ENCODE results near the gene KRTAP9-2. TPM values are rescaled to one million over a fixed set of nuclear protein-coding genes. Genes with fewer than 3 reads are reported as not detected.
"Not testable (repeated sequence)": the region's sequence is repeated elsewhere in the genome, so short reads cannot be mapped to it uniquely, and the experiment has no call there.

The KRTAP9-2 gene
- polyA plus RNA-seq, 3 donors from 2014 or later = not detected

DNA sequence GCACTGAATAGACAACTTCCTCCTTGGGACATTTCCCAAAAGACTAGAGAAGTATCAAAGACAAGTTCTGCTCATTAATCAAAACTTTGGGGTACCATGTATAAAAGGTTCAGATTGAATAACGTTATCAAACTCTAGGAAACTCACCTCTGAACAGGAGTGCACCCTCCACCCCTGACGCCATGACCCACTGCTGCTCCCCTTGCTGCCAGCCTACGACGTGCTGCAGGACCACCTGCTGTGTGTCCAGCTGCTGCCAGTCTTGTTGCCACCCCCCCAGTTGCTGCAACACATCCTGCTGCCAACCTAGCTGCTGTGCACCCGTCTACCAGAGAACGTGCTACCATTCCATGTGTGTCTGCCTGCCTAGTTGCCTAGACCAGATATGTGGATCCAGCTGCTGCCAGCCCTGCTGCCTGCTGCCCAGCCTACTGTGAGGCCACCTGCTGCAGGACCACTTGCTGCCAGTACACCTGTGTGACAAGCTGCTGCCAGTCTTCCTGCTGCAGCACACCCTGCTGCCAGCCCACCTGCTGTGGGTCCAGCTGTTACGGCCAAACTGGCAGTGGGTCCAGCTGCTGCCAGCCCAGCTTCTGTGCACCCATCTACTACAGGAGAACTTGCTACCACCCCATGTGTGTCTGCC is 13.8 kb upstream of the KRTAP9-2 start:
- Mint-ChIP-seq H3K27ac (no peak overlapping the region), H3K36me3 (no peaks in the 10 kb centered on the region), H3K4me1 (no peaks in the 10 kb centered on the region), H3K27me3 (ENCODE audit: low read depth in 3 of 3) (peaks cover 10 to 37% (median 11%) of the 10 kb centered on the region in 3 donors), H3K4me3 (no peak overlapping the region), H3K9me3 (peaks cover 0 to 2% (median 0%) of the 10 kb centered on the region in 6 donors)
- no peak for DNase-seq

DNA sequence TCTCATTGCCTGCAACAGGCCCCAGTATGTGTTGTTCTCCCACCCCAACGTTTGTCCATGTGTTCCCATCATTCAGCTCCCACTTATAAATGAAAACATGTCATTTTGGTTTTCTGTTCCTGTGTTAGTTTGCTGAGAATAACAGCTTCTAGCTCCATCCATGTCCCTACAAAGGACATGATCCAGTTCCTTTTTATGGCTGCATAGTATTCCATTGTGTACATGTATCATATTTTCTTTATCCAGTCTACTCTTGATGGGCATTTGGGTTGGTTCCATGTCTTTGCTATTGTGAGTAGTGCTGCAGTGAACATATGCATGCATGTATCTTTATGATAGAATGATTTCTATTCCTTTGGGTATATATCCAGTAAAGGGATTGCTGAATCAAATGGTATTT is 10.8 kb upstream of the KRTAP9-2 start:
- Mint-ChIP-seq H3K4me1 (no peaks in the 10 kb centered on the region), H3K27ac (no peak overlapping the region), H3K36me3 (no peaks in the 10 kb centered on the region), H3K4me3 (no peak overlapping the region), H3K9me3 (peaks cover 0 to 4% (median 0%) of the 10 kb centered on the region in 6 donors), H3K27me3 (ENCODE audit: low read depth in 3 of 3) (peaks cover 4 to 36% (median 10%) of the 10 kb centered on the region in 3 donors)
- no peak for DNase-seq

DNA sequence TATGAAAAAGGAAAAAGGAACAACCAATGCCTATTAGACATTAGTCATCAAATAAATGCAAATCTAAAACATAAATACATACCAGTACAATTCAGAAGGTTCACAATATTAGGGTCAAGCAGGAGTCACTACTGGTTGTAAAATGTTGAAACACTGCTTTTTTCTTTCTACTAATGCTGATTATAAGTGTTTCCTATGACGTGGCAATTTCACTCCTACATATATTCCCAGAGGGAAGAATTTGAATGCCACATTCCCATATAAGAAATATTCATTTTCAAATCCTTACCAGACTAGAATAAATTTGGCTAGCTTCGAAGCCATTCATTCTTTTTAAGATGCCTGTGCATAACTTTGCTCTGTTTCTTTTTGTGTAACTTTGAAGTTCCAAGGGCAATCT is 2.6 kb upstream of the KRTAP9-2 start:
- H3K27ac Mint-ChIP-seq = no peak overlapping the region
- H3K36me3 Mint-ChIP-seq = no peaks in the 10 kb centered on the region
- H3K9me3 Mint-ChIP-seq = peaks cover 0 to 8% (median 0%) of the 10 kb centered on the region in 6 donors
- no peaks in the 10 kb centered on the region for H3K4me1 Mint-ChIP-seq
- no peak overlapping the region for H3K4me3 Mint-ChIP-seq
- no peak for DNase-seq
- H3K27me3 Mint-ChIP-seq (ENCODE audit: low read depth in 3 of 3) = peaks cover 6 to 11% (median 8%) of the 10 kb centered on the region in 3 donors

DNA sequence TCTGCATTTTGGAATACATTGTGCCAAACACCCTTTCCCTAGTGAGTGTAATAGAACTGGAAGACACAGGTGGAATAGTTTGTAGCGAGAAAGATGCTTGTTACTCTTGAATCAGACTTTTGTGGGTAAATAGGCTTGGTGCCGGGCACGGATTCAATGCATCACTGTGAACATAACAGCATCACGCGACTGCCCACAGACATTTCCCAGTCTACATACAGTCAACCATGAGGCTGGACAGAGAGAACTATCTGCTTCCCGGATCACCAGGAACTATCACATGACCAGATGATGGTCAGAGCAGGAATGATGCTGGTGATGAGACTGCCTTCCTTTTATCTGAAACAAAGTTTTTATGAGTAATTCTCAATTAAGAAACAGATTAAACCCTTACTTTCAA is 397 bp upstream of the KRTAP9-2 start:
- H3K27me3 Mint-ChIP-seq (ENCODE audit: low read depth in 3 of 3) = peaks cover 2 to 5% (median 3%) of the 10 kb centered on the region in 3 donors
- no peaks in the 10 kb centered on the region for H3K36me3 Mint-ChIP-seq
- H3K4me1 Mint-ChIP-seq = no peaks in the 10 kb centered on the region
- no peak overlapping the region for H3K27ac Mint-ChIP-seq
- peaks cover 0 to 4% (median 0%) of the 10 kb centered on the region in 6 donors for H3K9me3 Mint-ChIP-seq
- DNase-seq = no peak
- H3K4me3 Mint-ChIP-seq = no peak overlapping the region

DNA sequence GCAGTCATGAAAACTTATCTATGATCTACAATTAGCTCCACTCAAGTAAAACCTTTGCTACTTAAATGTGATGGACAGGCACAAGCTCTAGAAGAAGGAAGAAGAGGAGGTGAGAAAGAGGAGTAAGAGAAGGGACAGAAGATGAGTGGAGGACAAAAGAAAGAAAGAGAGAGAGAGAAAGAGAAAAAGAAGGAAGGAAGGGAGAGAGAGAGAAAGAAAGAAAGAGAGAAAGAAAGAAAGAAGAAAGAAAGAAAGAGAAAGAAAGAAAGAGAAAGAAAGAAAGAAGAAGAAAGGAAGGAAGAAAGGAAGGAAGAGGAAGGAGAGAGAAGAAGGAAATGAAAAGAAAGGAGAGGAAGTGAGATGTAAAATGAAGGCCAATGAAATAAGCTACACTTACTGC is 3.6 kb downstream of the KRTAP9-2 start:
- DNase-seq = no peak
- H3K4me1 Mint-ChIP-seq = no peaks in the 10 kb centered on the region
- H3K4me3 Mint-ChIP-seq = no peak overlapping the region
- H3K36me3 Mint-ChIP-seq = no peaks in the 10 kb centered on the region
- no peaks in the 10 kb centered on the region for H3K9me3 Mint-ChIP-seq
- no peak overlapping the region for H3K27ac Mint-ChIP-seq
- peaks cover 3 to 11% (median 7%) of the 10 kb centered on the region in 3 donors for H3K27me3 Mint-ChIP-seq (ENCODE audit: low read depth in 3 of 3)

DNA sequence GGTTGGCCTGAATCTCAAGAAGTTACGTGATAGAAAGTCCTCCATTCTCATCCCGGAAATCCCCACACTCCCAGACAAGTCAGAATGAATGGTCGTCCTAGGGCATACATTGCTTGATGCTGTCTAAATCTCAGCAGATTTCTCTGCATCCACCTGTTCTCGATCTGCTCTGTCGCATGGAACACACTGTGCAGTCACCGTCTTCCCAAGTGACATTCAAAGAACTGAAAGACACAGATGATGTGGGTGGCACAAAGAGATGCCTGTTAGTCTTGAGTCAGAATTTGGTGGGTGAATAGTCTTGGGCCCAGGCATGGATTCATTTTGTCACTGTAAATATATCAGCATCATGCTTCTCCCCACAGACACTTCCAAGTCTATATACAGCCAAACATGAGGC is 5.3 kb downstream of the KRTAP9-2 start:
- H3K9me3 Mint-ChIP-seq = no peaks in the 10 kb centered on the region
- DNase-seq = no peak
- no peak overlapping the region for H3K27ac Mint-ChIP-seq
- H3K4me3 Mint-ChIP-seq = no peak overlapping the region
- H3K27me3 Mint-ChIP-seq (ENCODE audit: low read depth in 3 of 3) = peaks cover 3 to 17% (median 7%) of the 10 kb centered on the region in 3 donors
- H3K4me1 Mint-ChIP-seq = no peaks in the 10 kb centered on the region
- H3K36me3 Mint-ChIP-seq = no peaks in the 10 kb centered on the region

DNA sequence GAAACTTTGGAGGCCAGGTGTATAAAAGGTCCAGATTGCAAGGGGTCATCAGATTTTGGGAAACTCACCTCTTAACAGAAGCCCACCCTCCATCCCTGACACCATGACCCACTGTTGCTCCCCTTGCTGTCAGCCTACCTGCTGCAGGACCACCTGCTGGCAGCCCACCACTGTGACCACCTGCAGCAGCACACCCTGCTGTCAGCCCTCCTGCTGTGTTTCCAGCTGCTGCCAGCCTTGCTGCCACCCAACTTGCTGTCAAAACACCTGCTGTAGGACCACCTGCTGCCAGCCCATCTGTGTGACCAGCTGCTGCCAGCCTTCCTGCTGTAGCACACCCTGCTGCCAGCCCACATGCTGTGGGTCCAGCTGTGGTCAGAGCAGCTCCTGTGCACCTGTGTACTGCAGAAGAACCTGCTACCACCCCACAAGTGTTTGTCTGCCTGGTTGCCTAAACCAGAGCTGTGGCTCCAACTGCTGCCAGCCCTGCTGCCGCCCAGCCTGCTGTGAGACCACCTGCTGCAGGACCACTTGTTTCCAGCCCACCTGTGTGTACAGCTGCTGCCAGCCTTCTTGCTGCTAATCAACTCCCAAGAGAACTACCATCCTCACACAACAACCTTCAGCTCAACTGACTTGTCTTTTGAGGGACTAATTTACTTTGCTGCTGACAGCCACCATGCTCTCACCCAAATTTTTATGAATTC is 6.1 kb downstream of the KRTAP9-2 start, which contains the start of gene KRTAP9-3:
Gene KRTAP9-3, plus strand, starts transcription at position 51 of the 707 bp plus-strand sequence. Its CDS starts 53 bp downstream, at position 104.
- H3K27ac Mint-ChIP-seq, H3K4me3 Mint-ChIP-seq: not testable (repeated sequence)

DNA sequence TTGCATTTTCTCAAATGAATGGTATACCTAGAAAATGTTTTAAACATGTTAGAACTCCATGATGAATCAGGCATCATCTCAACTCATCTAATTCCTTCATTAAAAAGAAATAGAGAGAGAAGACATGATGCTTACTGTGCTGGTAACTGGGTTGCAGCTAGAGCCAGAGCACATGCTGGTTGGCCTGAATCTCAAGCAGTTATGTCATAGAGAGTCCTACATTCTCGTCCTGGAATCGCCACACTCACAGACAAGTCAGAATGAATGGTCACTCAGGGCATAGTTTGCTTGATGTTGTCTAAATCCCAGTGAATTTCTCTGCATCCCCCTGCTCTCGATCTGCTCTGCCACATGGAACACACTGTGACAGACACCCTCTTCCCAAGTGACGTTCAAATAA is 10.7 kb downstream of the KRTAP9-2 start:
- not testable (repeated sequence) for DNase-seq, H3K36me3 Mint-ChIP-seq, H3K4me1 Mint-ChIP-seq, H3K9me3 Mint-ChIP-seq, H3K27ac Mint-ChIP-seq, H3K4me3 Mint-ChIP-seq
- peaks cover 4 to 35% (median 5%) of the 10 kb centered on the region in 3 donors for H3K27me3 Mint-ChIP-seq (ENCODE audit: low read depth in 3 of 3)

More for the DNA sequence above, 6.1 kb downstream of the KRTAP9-2 start, which contains the start of gene KRTAP9-3:
- H3K27me3 Mint-ChIP-seq (ENCODE audit: low read depth in 3 of 3) = peaks cover 5 to 19% (median 7%) of the 10 kb centered on the region in 3 donors
- not testable (repeated sequence) for H3K36me3 Mint-ChIP-seq, H3K9me3 Mint-ChIP-seq, H3K4me1 Mint-ChIP-seq, DNase-seq

DNA sequence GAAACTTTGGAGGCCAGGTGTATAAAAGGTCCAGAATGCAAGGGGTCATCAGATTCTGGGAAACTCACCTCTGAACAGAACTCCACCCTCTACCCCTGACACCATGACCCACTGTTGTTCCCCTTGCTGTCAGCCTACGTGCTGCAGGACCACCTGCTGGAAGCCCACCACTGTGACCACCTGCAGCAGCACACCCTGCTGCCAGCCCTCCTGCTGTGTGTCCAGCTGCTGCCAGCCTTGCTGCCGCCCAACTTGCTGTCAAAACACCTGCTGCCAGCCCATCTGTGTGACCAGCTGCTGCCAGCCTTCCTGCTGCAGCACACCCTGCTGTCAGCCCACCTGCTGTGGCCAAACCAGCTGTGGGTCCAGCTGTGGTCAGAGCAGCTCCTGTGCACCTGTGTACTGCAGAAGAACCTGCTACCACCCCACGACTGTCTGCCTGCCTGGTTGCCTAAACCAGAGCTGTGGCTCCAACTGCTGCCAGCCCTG is 11.5 kb downstream of the KRTAP9-2 start, which contains the start of gene KRTAP9-8:
Gene KRTAP9-8, plus strand, starts transcription at position 51 of the 489 bp plus-strand sequence. Its CDS starts 53 bp downstream, at position 104.
- not testable (repeated sequence) for H3K4me3 Mint-ChIP-seq, H3K27ac Mint-ChIP-seq, H3K36me3 Mint-ChIP-seq, DNase-seq, H3K4me1 Mint-ChIP-seq, H3K9me3 Mint-ChIP-seq
- H3K27me3 Mint-ChIP-seq (ENCODE audit: low read depth in 3 of 3) = peaks cover 4 to 39% (median 6%) of the 10 kb centered on the region in 3 donors

DNA sequence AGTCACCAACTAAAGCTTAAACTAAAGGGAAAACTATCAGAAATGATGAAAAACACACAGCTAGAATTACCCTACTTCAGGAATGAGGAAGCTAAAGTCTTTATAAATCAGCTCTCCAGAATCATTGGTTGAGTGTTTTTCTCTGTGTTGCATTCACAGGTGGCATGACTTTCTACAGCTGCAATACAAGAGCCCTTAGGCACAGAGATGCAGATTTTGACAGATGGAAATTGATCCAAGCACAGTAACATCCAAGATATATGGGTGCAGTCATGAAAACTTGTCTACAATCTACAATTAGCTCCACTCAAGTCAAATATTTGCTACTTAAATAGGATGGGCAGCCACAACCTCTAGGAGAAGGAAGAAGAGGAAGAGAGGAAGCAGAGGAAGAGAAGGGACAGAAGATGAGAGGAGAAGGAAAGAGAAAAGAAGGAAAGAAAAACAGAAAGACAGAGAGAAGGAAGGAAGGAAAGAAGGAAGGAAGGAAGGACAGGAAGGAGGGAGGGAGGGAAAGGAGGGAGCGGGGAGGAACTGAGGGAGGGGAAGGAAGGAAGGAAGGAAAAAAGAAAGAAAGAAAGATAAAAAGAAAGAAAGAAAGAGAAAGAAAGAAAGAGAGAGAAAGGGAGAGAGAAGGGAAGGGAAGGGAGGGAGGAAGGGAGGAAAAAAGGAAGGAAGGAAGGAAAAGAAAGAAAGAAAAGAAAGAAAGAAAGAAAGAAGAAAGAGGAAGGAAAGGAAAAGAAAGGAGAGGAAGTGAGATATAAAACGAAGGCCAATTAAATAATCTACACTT is 20.7 kb downstream of the KRTAP9-2 start:
- not testable (repeated sequence) for H3K36me3 Mint-ChIP-seq, H3K4me1 Mint-ChIP-seq, DNase-seq, H3K4me3 Mint-ChIP-seq, H3K27ac Mint-ChIP-seq, H3K9me3 Mint-ChIP-seq
- peaks cover 4 to 12% (median 7%) of the 10 kb centered on the region in 3 donors for H3K27me3 Mint-ChIP-seq (ENCODE audit: low read depth in 3 of 3)

DNA sequence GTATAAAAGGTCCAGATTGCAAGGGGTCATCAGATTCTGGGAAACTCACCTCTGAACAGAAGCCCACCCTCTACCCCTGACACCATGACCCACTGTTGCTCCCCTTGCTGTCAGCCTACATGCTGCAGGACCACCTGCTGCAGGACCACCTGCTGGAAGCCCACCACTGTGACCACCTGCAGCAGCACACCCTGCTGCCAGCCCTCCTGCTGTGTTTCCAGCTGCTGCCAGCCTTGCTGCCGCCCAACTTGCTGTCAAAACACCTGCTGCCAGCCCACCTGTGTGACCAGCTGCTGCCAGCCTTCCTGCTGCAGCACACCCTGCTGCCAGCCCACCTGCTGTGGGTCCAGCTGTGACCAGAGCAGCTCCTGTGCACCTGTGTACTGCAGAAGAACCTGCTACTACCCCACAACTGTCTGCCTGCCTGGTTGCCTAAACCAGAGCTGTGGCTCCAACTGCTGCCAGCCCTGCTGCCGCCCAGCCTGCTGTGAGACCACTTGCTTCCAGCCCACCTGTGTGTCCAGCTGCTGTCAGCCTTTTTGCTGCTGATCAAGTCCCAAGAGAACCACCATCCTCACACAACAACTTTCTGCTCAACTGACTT is 23.3 kb downstream of the KRTAP9-2 start, which contains the start of gene KRTAP9-4:
Gene KRTAP9-4, plus strand, starts transcription at position 51 of the 604 bp plus-strand sequence. Its CDS starts 34 bp downstream, at position 85.
- not testable (repeated sequence) for H3K36me3 Mint-ChIP-seq; H3K4me3 Mint-ChIP-seq; H3K4me1 Mint-ChIP-seq; H3K27me3 Mint-ChIP-seq (ENCODE audit: low read depth in 3 of 3); H3K9me3 Mint-ChIP-seq; DNase-seq; H3K27ac Mint-ChIP-seq

DNA sequence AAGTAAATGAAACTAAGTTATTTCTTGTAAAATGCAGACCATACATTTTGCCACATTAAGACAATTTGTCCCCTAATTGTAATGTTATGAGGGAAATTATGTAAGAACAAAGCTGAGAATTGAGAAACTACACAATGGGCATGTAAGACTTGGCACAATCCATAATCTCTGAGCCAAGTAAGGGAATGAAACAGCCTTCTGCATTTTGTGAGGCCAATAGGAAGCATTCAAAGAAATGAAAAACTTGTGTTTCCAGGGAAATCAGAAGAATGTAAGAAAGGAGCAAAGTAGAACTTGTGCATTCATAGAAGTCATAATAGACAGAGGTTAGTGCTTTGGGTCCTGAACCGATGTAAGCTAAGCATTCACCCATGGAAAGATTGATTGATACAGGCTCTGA is 24.8 kb downstream of the KRTAP9-2 start:
- no peak for DNase-seq
- peaks cover 1 to 7% (median 6%) of the 10 kb centered on the region in 3 donors for H3K27me3 Mint-ChIP-seq (ENCODE audit: low read depth in 3 of 3)
- H3K27ac Mint-ChIP-seq = no peak overlapping the region
- H3K9me3 Mint-ChIP-seq = no peaks in the 10 kb centered on the region
- H3K36me3 Mint-ChIP-seq = no peaks in the 10 kb centered on the region
- no peaks in the 10 kb centered on the region for H3K4me1 Mint-ChIP-seq
- no peak overlapping the region for H3K4me3 Mint-ChIP-seq

DNA sequence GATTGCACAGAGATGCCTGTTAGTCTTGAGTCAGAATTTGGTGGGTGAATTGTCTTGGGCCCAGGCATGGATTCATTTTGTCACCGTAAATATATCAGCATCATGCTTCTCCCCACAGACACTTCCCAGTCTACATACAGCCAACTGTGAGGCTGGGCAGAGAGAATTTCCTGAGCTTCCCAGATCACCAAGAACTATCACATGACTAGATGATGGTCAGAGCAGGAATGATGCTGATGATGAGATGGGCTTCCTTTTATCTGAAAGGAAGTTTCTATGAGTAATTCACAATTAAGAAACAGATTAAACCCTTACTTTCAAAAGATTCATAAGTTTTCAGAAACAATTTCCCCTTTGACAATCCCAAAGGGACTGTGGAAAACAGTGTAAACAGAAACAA is 28.4 kb downstream of the KRTAP9-2 start:
- no peak for DNase-seq
- Mint-ChIP-seq H3K9me3 (no peaks in the 10 kb centered on the region), H3K27ac (no peak overlapping the region), H3K27me3 (ENCODE audit: low read depth in 3 of 3) (peaks cover 1 to 14% (median 12%) of the 10 kb centered on the region in 3 donors), H3K36me3 (no peaks in the 10 kb centered on the region), H3K4me1 (no peaks in the 10 kb centered on the region), H3K4me3 (no peak overlapping the region)

All from immature natural killer cell (primary cell).